HepG2 (cell line): ENCODE data around the gene SPIRE1. TPM values are rescaled to one million over a fixed set of nuclear protein-coding genes. Genes with fewer than 3 reads are reported as not detected.
A peak's percentile ranks its signal among the peaks of the same experiment; 100 is the strongest.

ENCODE experiments used
- ATRX ChIP-seq: sonication (generic); formaldehyde crosslinking; IDR thresholded peaks from 2 replicates; pipeline ENCODE4 v1.4.0; 2020; ENCODE audit warnings: missing genetic modification reagents, borderline replicate concordance
- E2F2 ChIP-seq: sonication (generic); formaldehyde crosslinking; IDR thresholded peaks from 2 replicates; pipeline ENCODE4 v1.4.0; 2020; ENCODE audit warnings: missing genetic modification reagents, borderline replicate concordance
- FOSL2 ChIP-seq: sonication (generic); formaldehyde crosslinking; IDR thresholded peaks from 2 replicates; pipeline ENCODE4 v1.4.0; 2020; ENCODE audit warnings: missing genetic modification reagents
- GATAD1 ChIP-seq: IDR thresholded peaks from 2 replicates; pipeline ENCODE4 v1.6.1; 2016; ENCODE audit warnings: missing genetic modification reagents, missing compliant biosample characterization
- MIER3 ChIP-seq: IDR thresholded peaks from 2 replicates; pipeline ENCODE4 v1.6.1; 2016; ENCODE audit warnings: missing compliant biosample characterization, borderline replicate concordance
- STAT5B ChIP-seq: sonication (generic); formaldehyde crosslinking; IDR thresholded peaks from 2 replicates; pipeline ENCODE4 v1.4.0; 2020; ENCODE audit warnings: missing genetic modification reagents
- TBX2 ChIP-seq: sonication (generic); formaldehyde crosslinking; IDR thresholded peaks from 2 replicates; pipeline ENCODE4 v1.5.0; 2020; ENCODE audit warnings: missing genetic modification reagents, mild to moderate bottlenecking, borderline replicate concordance
- TCF12 ChIP-seq, 2 experiments: fragments of 450-650 bp in 1 of 2; sonication (generic) in 1 of 2; formaldehyde crosslinking in 1 of 2; IDR thresholded peaks; 2 replicates each; pipeline versions ENCODE4 v1.6.1 to v1.8.0; 2017 to 2022; ENCODE audit warnings: antibody characterized with exemption in 1 of 2, mild to moderate bottlenecking in 1 of 2, missing genetic modification reagents in 1 of 2, moderate library complexity in 1 of 2
- ZBTB49 ChIP-seq: sonication (generic); formaldehyde crosslinking; IDR thresholded peaks from 2 replicates; pipeline ENCODE4 v1.4.0; 2020; ENCODE audit warnings: missing genetic modification reagents, borderline replicate concordance
- ZFP90 ChIP-seq: sonication (generic); formaldehyde crosslinking; IDR thresholded peaks from 2 replicates; pipeline ENCODE4 v1.8.0; 2022; ENCODE audit warnings: missing genetic modification reagents, mild to moderate bottlenecking, inconsistent platforms, borderline replicate concordance
- ZNF138 ChIP-seq: sonication (generic); formaldehyde crosslinking; IDR thresholded peaks from 2 replicates; pipeline ENCODE4 v1.5.0; 2020; ENCODE audit warnings: mild to moderate bottlenecking, low read depth, missing genetic modification reagents
- ZNF335 ChIP-seq: sonication (generic); formaldehyde crosslinking; IDR thresholded peaks from 2 replicates; pipeline ENCODE4 v1.4.0; 2020; ENCODE audit warnings: missing genetic modification reagents
- ZNF33B ChIP-seq: sonication (generic); formaldehyde crosslinking; IDR thresholded peaks from 2 replicates; pipeline ENCODE4 v1.5.1; 2020; ENCODE audit warnings: mild to moderate bottlenecking, missing genetic modification reagents
- ZNF34 ChIP-seq: sonication (generic); formaldehyde crosslinking; IDR thresholded peaks from 2 replicates; pipeline ENCODE4 v1.4.0; 2020; ENCODE audit warnings: mild to moderate bottlenecking, missing genetic modification reagents, borderline replicate concordance
- ZSCAN21 ChIP-seq: sonication (generic); formaldehyde crosslinking; IDR thresholded peaks from 2 replicates; pipeline ENCODE4 v1.8.0; 2022; ENCODE audit warnings: mild to moderate bottlenecking, missing genetic modification reagents, moderate library complexity, borderline replicate concordance
- polyA plus RNA-seq, 8 experiments: library from polyadenylated mRNA; depleted of rRNA in 3 of 8; stranded (reverse) in 7 of 8; unstranded in 1 of 8; fragments of >200 nt; fragmentation: Illumina TruSeq in 4 of 8; extraction: Trizol in 4 of 8; gene quantifications; 2 replicates each; pipeline versions ENCODE4 v1.2.1 to v1.2.3, GENCODE V29; 2011 to 2016; ENCODE audit warnings: low read depth in 4 of 8, missing spikeins in 1 of 8, mixed read lengths in 1 of 8; ENCODE audit not compliant: insufficient read depth in 1 of 8
- total RNA-seq, 5 experiments: library from RNA; depleted of rRNA; stranded (reverse); fragments of >200 nt; fragmentation: Illumina TruSeq; extraction: Trizol; gene quantifications; 2 replicates each; pipeline ENCODE4 v1.2.3, GENCODE V29; 2016; ENCODE audit warnings: low read depth in 1 of 5
- TF ChIP-seq, protein P1 (sequence below): sonication (generic); formaldehyde crosslinking; IDR thresholded peaks from 2 replicates; pipeline ENCODE4 v1.5.1; 2020; ENCODE audit warnings: mild to moderate bottlenecking, missing genetic modification reagents, borderline replicate concordance
- TF ChIP-seq, protein P2 (sequence below): sonication (generic); formaldehyde crosslinking; IDR thresholded peaks from 2 replicates; pipeline ENCODE4 v1.5.1; 2020; ENCODE audit warnings: mild to moderate bottlenecking, moderate library complexity, missing genetic modification reagents

Gene SPIRE1
- total and polyA plus RNA-seq, 2 of the 13 experiments (the other 11 are each of a cell fraction or from before 2014, with no cell fraction given): 9.9 to 21.3 TPM

DNA sequence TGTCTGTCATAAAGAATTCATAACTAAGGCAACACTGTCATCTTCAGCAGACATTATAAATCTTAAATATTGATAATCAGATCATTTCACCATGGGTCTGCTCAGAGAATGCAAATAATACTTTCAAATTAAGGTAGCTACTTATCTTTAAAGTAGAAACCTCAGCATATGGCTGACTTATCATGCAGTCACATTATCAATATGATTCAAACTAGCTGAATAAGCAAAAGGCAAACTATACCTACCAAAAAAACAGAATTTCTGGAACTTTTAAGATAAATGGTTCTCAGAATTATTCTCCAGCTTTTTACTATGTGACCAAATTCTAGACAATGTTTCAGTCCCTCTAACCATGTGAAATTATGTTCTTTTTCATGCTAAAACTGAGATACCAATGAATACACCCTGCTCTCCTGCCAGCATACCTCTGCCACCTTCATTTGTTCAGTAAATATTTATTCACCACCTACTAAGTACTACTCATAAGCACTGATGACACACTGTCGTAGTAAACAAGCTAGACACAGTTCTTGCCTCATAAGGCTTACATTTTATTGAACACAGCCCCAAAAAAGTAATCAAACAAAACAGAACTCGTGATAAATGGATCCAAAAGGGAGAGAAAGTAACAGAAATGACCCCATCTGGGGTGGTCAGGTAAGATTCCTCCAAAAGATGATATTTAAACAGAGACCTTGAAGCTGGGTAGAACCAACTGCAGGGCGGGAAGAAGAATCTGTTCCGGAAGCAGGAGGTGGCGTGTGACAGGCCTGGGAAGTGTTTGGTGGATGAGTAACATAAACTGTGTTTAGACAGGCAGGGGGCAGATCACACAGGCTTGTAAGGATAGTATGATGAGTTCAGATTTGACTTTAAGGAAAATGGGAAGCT lies 17.7 kb downstream of the SPIRE1 start (continued):
- TF ChIP-seq ZBTB49 (CRISPR knock-in tag) (no peak), GATAD1 (CRISPR knock-in tag) (no peak), E2F2 (CRISPR knock-in tag) (no peak), ATRX (no peak), ZNF34 (CRISPR knock-in tag) (no peak), STAT5B (no peak), TCF12 (IDR thresholded peaks at IDR 0.05) (no peak), TCF12 (CRISPR knock-in tag; IDR thresholded peaks at IDR 0.05) (no peak), ZFP90 (CRISPR knock-in tag) (no peak), TBX2 (peak; percentile 71), MIER3 (CRISPR knock-in tag) (0 out of 2 replicates have a peak, but pooled peaks have one; percentile 28), ZNF138 (CRISPR knock-in tag) (no peak), FOSL2 (CRISPR knock-in tag) (peak; percentile 82), ZNF335 (peak; percentile 29; the same call in 1 of the 2 replicates), ZSCAN21 (0 out of 2 replicates have a peak, but pooled peaks have one; percentile 25), ZNF33B (no peak)
- TF ChIP-seq, protein P1, sequence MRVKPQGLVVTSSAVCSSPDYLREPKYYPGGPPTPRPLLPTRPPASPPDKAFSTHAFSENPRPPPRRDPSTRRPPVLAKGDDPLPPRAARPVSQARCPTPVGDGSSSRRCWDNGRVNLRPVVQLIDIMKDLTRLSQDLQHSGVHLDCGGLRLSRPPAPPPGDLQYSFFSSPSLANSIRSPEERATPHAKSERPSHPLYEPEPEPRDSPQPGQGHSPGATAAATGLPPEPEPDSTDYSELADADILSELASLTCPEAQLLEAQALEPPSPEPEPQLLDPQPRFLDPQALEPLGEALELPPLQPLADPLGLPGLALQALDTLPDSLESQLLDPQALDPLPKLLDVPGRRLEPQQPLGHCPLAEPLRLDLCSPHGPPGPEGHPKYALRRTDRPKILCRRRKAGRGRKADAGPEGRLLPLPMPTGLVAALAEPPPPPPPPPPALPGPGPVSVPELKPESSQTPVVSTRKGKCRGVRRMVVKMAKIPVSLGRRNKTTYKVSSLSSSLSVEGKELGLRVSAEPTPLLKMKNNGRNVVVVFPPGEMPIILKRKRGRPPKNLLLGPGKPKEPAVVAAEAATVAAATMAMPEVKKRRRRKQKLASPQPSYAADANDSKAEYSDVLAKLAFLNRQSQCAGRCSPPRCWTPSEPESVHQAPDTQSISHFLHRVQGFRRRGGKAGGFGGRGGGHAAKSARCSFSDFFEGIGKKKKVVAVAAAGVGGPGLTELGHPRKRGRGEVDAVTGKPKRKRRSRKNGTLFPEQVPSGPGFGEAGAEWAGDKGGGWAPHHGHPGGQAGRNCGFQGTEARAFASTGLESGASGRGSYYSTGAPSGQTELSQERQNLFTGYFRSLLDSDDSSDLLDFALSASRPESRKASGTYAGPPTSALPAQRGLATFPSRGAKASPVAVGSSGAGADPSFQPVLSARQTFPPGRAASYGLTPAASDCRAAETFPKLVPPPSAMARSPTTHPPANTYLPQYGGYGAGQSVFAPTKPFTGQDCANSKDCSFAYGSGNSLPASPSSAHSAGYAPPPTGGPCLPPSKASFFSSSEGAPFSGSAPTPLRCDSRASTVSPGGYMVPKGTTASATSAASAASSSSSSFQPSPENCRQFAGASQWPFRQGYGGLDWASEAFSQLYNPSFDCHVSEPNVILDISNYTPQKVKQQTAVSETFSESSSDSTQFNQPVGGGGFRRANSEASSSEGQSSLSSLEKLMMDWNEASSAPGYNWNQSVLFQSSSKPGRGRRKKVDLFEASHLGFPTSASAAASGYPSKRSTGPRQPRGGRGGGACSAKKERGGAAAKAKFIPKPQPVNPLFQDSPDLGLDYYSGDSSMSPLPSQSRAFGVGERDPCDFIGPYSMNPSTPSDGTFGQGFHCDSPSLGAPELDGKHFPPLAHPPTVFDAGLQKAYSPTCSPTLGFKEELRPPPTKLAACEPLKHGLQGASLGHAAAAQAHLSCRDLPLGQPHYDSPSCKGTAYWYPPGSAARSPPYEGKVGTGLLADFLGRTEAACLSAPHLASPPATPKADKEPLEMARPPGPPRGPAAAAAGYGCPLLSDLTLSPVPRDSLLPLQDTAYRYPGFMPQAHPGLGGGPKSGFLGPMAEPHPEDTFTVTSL (CRISPR knock-in tag): 0 out of 2 replicates have a peak, but pooled peaks have one; percentile 28
- TF ChIP-seq, protein P2, sequence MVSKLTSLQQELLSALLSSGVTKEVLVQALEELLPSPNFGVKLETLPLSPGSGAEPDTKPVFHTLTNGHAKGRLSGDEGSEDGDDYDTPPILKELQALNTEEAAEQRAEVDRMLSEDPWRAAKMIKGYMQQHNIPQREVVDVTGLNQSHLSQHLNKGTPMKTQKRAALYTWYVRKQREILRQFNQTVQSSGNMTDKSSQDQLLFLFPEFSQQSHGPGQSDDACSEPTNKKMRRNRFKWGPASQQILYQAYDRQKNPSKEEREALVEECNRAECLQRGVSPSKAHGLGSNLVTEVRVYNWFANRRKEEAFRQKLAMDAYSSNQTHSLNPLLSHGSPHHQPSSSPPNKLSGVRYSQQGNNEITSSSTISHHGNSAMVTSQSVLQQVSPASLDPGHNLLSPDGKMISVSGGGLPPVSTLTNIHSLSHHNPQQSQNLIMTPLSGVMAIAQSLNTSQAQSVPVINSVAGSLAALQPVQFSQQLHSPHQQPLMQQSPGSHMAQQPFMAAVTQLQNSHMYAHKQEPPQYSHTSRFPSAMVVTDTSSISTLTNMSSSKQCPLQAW (CRISPR knock-in tag): peak; percentile 41; the same call in 1 of the 2 replicates
